ENCODE results near the gene STXBP1. TPM values are rescaled to one million over a fixed set of nuclear protein-coding genes. Genes with fewer than 3 reads are reported as not detected.

Gene STXBP1
- total and polyA plus RNA-seq, 9 of the 15 experiments (the other 6 are each of a cell fraction or from before 2014, with no cell fraction given) = 4.6 to 35.1 (median 9.7) TPM

DNA sequence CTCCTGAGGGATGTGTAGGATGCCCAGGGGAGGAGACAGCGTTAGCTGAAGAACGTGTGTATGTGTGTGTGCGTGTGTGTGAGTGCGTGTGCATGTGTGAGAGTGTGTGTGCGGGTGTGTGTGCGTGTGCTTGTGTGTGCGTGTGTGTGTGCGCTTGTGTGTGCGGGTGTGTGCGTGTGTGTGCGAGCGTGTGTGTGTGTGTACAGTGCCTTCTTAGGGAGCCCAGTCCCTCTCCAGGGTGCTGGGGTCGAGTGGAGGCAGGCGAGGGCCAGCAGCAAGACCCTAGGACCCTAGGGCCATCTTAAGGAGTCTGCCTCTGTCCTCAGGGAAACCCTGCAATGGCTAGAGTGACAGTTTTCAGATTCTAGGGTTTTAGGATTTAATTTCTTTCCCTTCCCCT, 26.0 kb upstream of the STXBP1 start:
- ATAC-seq (peak; percentile 32), FAIRE-seq (no peak), DNase-seq (ENCODE audit: extremely low read depth in 1 of 4, low spot score in 3 of 4) (no peak)
- ChIA-PET CTCF (ENCODE audit: low intra/inter-chr PET ratio) (interaction anchor here (0.6 to 5.3 kb wide), 3 partner anchors 60 to 225 kb away, joined by 3 to 50 read pairs (median 6); no protein-coding TSS in a partner anchor), POLR2A (interaction anchor here (0.6 to 2.4 kb wide), 3 partner anchors 12 to 335 kb away, joined by 3 to 6 read pairs (median 3); no protein-coding TSS in a partner anchor)
- Histone ChIP-seq H3K27me3 (ENCODE audit: control insufficient read depth in 2 of 2, insufficient read depth in 2 of 2, low read length in 2 of 2) (no peaks in the 10 kb centered on the region), H3K9me3 (replicated peaks; ENCODE audit: control insufficient read depth, insufficient read depth, low read depth, low read length) (no peaks in the 10 kb centered on the region), H3K79me2 (ENCODE audit: control insufficient read depth, insufficient read depth, low read length) (no peaks in the 10 kb centered on the region), H3K4me3 (no peak overlapping the region), H3K27ac (ENCODE audit: extremely low read depth, low read depth, low read length) (no peak overlapping the region), H3K9me1 (ENCODE audit: control insufficient read depth, insufficient read depth, low read length) (no peaks in the 10 kb centered on the region), H3K36me3 (ENCODE audit: control insufficient read depth, insufficient read depth, low read length) (no peaks in the 10 kb centered on the region), H4K20me1 (replicated peaks; ENCODE audit: control insufficient read depth, insufficient read depth, low read length) (no peaks in the 10 kb centered on the region), H3K4me1 (replicated peaks in 1 of 2; ENCODE audit: control insufficient read depth in 2 of 2, insufficient read depth in 2 of 2, low read length in 2 of 2) (peaks cover 1 to 7% of the 10 kb centered on the region in 2 experiments; a peak in 4 of 5 replicates), H2AFZ (ENCODE audit: low read depth, low read length) (no peak overlapping the region), H3K4me2 (ENCODE audit: insufficient read depth, low read length) (no peak overlapping the region), H3K9ac (ENCODE audit: insufficient read depth in 1 of 2, low read depth in 2 of 2, low read length in 2 of 2) (peak overlapping the region in 1 of 2 experiments; percentile 70; a peak in 1 of 4 replicates)
- BruUV-seq (replicated peaks) = no TSS peak
- TF ChIP-seq CEBPG (CRISPR knock-in tag; IDR thresholded peaks at IDR 0.05) (no peak), CEBPG (tag; conservative IDR thresholded peaks at IDR 0.05 in 1 of 2, IDR thresholded peaks at IDR 0.05 in 1 of 2) (no peak), MCM3 (IDR thresholded peaks at IDR 0.05) (peak; percentile 66; the same call in 1 of the 2 replicates), ZNF12 (CRISPR knock-in tag; IDR thresholded peaks at IDR 0.05) (no peak), ZBTB5 (IDR thresholded peaks at IDR 0.05) (peak; percentile 36; the same call in 1 of the 2 replicates), THRB (CRISPR knock-in tag; conservative IDR thresholded peaks at IDR 0.05) (0 out of 2 replicates have a peak, but pooled peaks have one; percentile 29), FOXJ2 (tag; IDR thresholded peaks at IDR 0.05) (no peak), OTX1 (CRISPR knock-in tag; IDR thresholded peaks at IDR 0.05) (peak; percentile 43; the same call in 1 of the 2 replicates)
- TF ChIP-seq, protein P1, sequence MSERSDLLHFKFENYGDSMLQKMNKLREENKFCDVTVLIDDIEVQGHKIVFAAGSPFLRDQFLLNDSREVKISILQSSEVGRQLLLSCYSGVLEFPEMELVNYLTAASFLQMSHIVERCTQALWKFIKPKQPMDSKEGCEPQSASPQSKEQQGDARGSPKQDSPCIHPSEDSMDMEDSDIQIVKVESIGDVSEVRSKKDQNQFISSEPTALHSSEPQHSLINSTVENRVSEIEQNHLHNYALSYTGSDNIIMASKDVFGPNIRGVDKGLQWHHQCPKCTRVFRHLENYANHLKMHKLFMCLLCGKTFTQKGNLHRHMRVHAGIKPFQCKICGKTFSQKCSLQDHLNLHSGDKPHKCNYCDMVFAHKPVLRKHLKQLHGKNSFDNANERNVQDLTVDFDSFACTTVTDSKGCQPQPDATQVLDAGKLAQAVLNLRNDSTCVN (CRISPR knock-in tag; IDR thresholded peaks at IDR 0.05) = peak; percentile 52; the same call in 1 of the 2 replicates
- intact Hi-C loops (cut with micrococcal nuclease) = loop anchor here (1.0 to 5.0 kb wide), 4 partner anchors 64 to 274 kb away; no protein-coding TSS in a partner anchor
- WGBS (ENCODE audit: insufficient coverage, low coverage, missing lambda C conversion rate) = 35% methylated on average over 12 of the region's 14 CpGs
- in situ Hi-C loops (cut with MboI) = loop anchor here (5.0 to 10.0 kb wide), 3 partner anchors 84 to 381 kb away; partner anchors contain the start of gene ST6GALNAC4

Data from K562 (cell line).